Endothelial cell of umbilical vein (primary cell): ENCODE results near the gene SLC1A3. TPM values are rescaled to one million over a fixed set of nuclear protein-coding genes. Genes with fewer than 3 reads are reported as not detected.

Experiments
- BruUV-seq: library from RNA; stranded (reverse); fragments of 400-500 nt; replicated peaks from 2 replicates; lab custom pipeline; 2021; lab: Mats Ljungman, UMichigan
- CTCF ChIA-PET: fragments of 300-600, 350-600 bp; sonication (Branson Sonifier 250); formaldehyde crosslinking; loops from one replicate; lab custom pipeline; 2021; ENCODE audit warnings: antibody characterized with exemption, inconsistent platforms; lab: Charles Lee
- POLR2A ChIA-PET: fragments of 300-600, 350-600 bp; sonication (Branson Sonifier 250); formaldehyde crosslinking; loops from one replicate; lab custom pipeline; 2021; ENCODE audit warnings: antibody characterized with exemption, inconsistent platforms; lab: Charles Lee
- DNase-seq: peaks from one replicate; pipeline ENCODE4 v3.0.0-alpha.2; 2011; ENCODE audit warnings: low read depth, low spot score
- FAIRE-seq: peaks from 2 replicates; lab custom pipeline; 2011; peaks lifted over from hg19 to GRCh38; lab: Jason Lieb, UNC
- H2AFZ ChIP-seq: 2 replicates; pipeline ENCODE4 v1.6.0; 2012; ENCODE audit warnings: low read depth, low read length, control low read depth, inconsistent platforms
- H3K27ac ChIP-seq: 2 replicates; pipeline ENCODE4 v1.5.1; 2011; ENCODE audit warnings: low read depth, mild to moderate bottlenecking, control low read depth, low read length, moderate library complexity; ENCODE audit not compliant: insufficient read depth
- H3K27me3 ChIP-seq, 2 experiments: 2 replicates each; pipeline versions ENCODE4 v1.6.0 to v1.6.1; 2011; ENCODE audit warnings: low read length in 2 of 2, mixed read lengths in 1 of 2; ENCODE audit not compliant: control insufficient read depth in 2 of 2, insufficient read depth in 2 of 2
- H3K36me3 ChIP-seq, 2 experiments: 2 replicates in 1 of 2; 3 replicates in 1 of 2; pipeline ENCODE4 v1.5.1; 2011; ENCODE audit warnings: low read length in 2 of 2, mild to moderate bottlenecking in 1 of 2, moderate library complexity in 1 of 2; ENCODE audit not compliant: control insufficient read depth in 2 of 2, insufficient read depth in 2 of 2; ENCODE audit errors: extremely low read depth in 1 of 2
- H3K4me1 ChIP-seq: 3 replicates; pipeline ENCODE4 v1.5.1; 2011; ENCODE audit warnings: mild to moderate bottlenecking, low read length; ENCODE audit not compliant: control insufficient read depth, insufficient read depth; ENCODE audit errors: extremely low read depth
- H3K4me2 ChIP-seq: 2 replicates; pipeline ENCODE4 v1.6.1; 2011; ENCODE audit warnings: low read length, control low read depth, mixed read lengths; ENCODE audit not compliant: insufficient read depth
- H3K4me3 ChIP-seq, 3 experiments: fragments of 200-600 bp in 1 of 3; sonication (generic), shearing (Covaris generic) in 1 of 3; replicated peaks in 1 of 3; 2 replicates each; pipeline ENCODE4 v1.5.1; 2011 to 2016; ENCODE audit warnings: control low read depth in 3 of 3, low read length in 3 of 3, mild to moderate bottlenecking in 2 of 3, inconsistent platforms in 1 of 3, low read depth in 1 of 3, moderate library complexity in 1 of 3; ENCODE audit not compliant: insufficient read depth in 1 of 3
- H3K79me2 ChIP-seq: 2 replicates; pipeline ENCODE4 v1.6.0; 2012; ENCODE audit warnings: low read length, inconsistent platforms; ENCODE audit not compliant: control insufficient read depth, insufficient read depth
- H3K9ac ChIP-seq: replicated peaks from 2 replicates; pipeline ENCODE3; 2011; ENCODE audit warnings: low read length, control low read depth; ENCODE audit not compliant: insufficient read depth; ENCODE audit errors: extremely low read depth
- H3K9me1 ChIP-seq: replicated peaks from 3 replicates; pipeline ENCODE4 v1.6.0; 2011; ENCODE audit warnings: mild to moderate bottlenecking, low read length; ENCODE audit not compliant: control insufficient read depth, insufficient read depth; ENCODE audit errors: extremely low read depth
- H3K9me3 ChIP-seq: replicated peaks from 2 replicates; pipeline ENCODE4 v1.5.1; 2012; ENCODE audit warnings: low read length, inconsistent platforms; ENCODE audit not compliant: control insufficient read depth, insufficient read depth
- H4K20me1 ChIP-seq: replicated peaks from 2 replicates; pipeline ENCODE3; 2011; ENCODE audit warnings: mild to moderate bottlenecking, low read length; ENCODE audit not compliant: control insufficient read depth, insufficient read depth; ENCODE audit errors: extremely low read depth
- CTCF ChIP-seq, 2 donors: IDR thresholded peaks; 1 replicate in 1 of 2; 2 replicates in 1 of 2; pipeline ENCODE4 v1.5.1; 2011; ENCODE audit warnings: low read length in 2 of 2, mild to moderate bottlenecking in 2 of 2, moderate library complexity in 2 of 2, control low read depth in 1 of 2, inconsistent platforms in 1 of 2, low read depth in 1 of 2; ENCODE audit not compliant: insufficient read depth in 1 of 2; ENCODE audit errors: extremely low read depth in 1 of 2
- EZH2 ChIP-seq: IDR thresholded peaks from 2 replicates; pipeline ENCODE4 v1.6.1; 2012; ENCODE audit warnings: borderline replicate concordance, low read depth, mild to moderate bottlenecking, moderate library complexity, low read length, inconsistent platforms; ENCODE audit not compliant: severe bottlenecking
- FOS ChIP-seq: IDR thresholded peaks from 2 replicates; pipeline ENCODE4 v1.6.1; 2011; ENCODE audit warnings: mild to moderate bottlenecking, low read length, moderate library complexity, borderline replicate concordance; ENCODE audit not compliant: insufficient read depth
- GATA2 ChIP-seq: IDR thresholded peaks from 2 replicates; pipeline ENCODE4 v1.7.0; 2011; ENCODE audit warnings: low read depth, mild to moderate bottlenecking, moderate library complexity, mixed read lengths, low read length; ENCODE audit not compliant: insufficient read length, insufficient read depth
- JUN ChIP-seq: IDR thresholded peaks from 2 replicates; pipeline ENCODE4 v1.6.1; 2011; ENCODE audit warnings: borderline replicate concordance, low read depth; ENCODE audit not compliant: insufficient read length, insufficient read depth
- MAX ChIP-seq: IDR thresholded peaks from 2 replicates; pipeline ENCODE4 v1.6.1; 2011; ENCODE audit not compliant: insufficient read depth, insufficient read length
- MYC ChIP-seq: IDR thresholded peaks from one replicate; pipeline ENCODE4 v1.6.1; 2011; ENCODE audit warnings: mild to moderate bottlenecking, low read depth, low read length
- POLR2A ChIP-seq: IDR thresholded peaks from 2 replicates; pipeline ENCODE4 v1.6.1; 2012; ENCODE audit warnings: low read depth, mild to moderate bottlenecking, control low read depth, low read length
- POLR2AphosphoS5 ChIP-seq: IDR thresholded peaks from 2 replicates; pipeline ENCODE4 v1.6.1; 2012; ENCODE audit warnings: low read depth, mild to moderate bottlenecking, control low read depth, low read length, moderate library complexity; ENCODE audit not compliant: insufficient read depth
- dilution Hi-C: fragments of 300-500 bp; cut with MboI; formaldehyde crosslinking; loops from one replicate; pipeline ENCODE4 v1.15.0; 2019; ENCODE audit warnings: low sequenced_read_pairs; ENCODE audit not compliant: extremely low pct_ligation_motif_present
- intact Hi-C: fragments of 100-400 bp; cut with micrococcal nuclease; formaldehyde crosslinking; loops from one replicate; pipeline ENCODE4 v1.10.0; 2022
- polyA plus RNA-seq, 4 experiments: library from polyadenylated mRNA; depleted of rRNA in 3 of 4; stranded (reverse) in 3 of 4; unstranded in 1 of 4; fragments of >200 nt; gene quantifications; 2 replicates each; pipeline versions ENCODE4 v1.2.1 to v1.2.3, GENCODE V29; 2011 to 2012; ENCODE audit warnings: missing spikeins in 1 of 4
- total RNA-seq: library from RNA; stranded (reverse); gene quantifications from 2 replicates; pipeline ENCODE4 v1.2.3, GENCODE V29; 2021

The SLC1A3 gene
- total and polyA plus RNA-seq, 2 donors (not counting 3 experiments of a cell fraction or from before 2014, with no cell fraction given) = 0.36 TPM; not detected in 1

GRCh38 chr5:36599986-36600779 lies 6.2 kb upstream of the SLC1A3 start:
- FAIRE-seq = no peak
- Histone ChIP-seq H3K27me3 (peaks cover 7 to 15% of the 10 kb centered on the region in 2 experiments), H3K4me3 (no peak overlapping the region), H3K9ac (no peak overlapping the region), H4K20me1 (no peaks in the 10 kb centered on the region), H3K36me3 (no peaks in the 10 kb centered on the region), H3K4me1 (no peaks in the 10 kb centered on the region), H3K9me3 (no peaks in the 10 kb centered on the region), H3K9me1 (no peaks in the 10 kb centered on the region), H3K4me2 (no peak overlapping the region), H2AFZ (no peak overlapping the region), H3K79me2 (no peaks in the 10 kb centered on the region), H3K27ac (no peak overlapping the region)
- ChIA-PET POLR2A (no interaction called here), CTCF (no interaction called here)
- TF ChIP-seq GATA2 (no peak), MAX (no peak), FOS (no peak), CTCF (IDR thresholded peaks at IDR 0.05; ENCODE audit: extremely low read depth in 1 of 2, insufficient read depth in 1 of 2, low read depth in 1 of 2, low read length in 2 of 2) (no peak), MYC (no peak), EZH2 (no peak), POLR2A (no peak), POLR2AphosphoS5 (no peak), JUN (no peak)
- intact Hi-C loops (no loop called here), dilution Hi-C loops (no loop called here)
- BruUV-seq = no TSS peak
- no peak for DNase-seq
